SU-DHL-6 (cell line): Measurements from ENCODE around the gene ACTC1.

Source experiments
- H2AFZ ChIP-seq: fragments of 200-600 bp; sonication (generic); 2 replicates; pipeline ENCODE4 v1.6.1; 2014; ENCODE audit warnings: low read depth, mild to moderate bottlenecking, moderate library complexity, mixed read lengths, antibody characterized with exemption, low read length; ENCODE audit not compliant: severe bottlenecking
- H3F3A ChIP-seq: fragments of 200-600 bp; shearing (Covaris generic); 2 replicates; pipeline ENCODE4 v1.6.0; 2016; ENCODE audit warnings: antibody characterized with exemption, mild to moderate bottlenecking; ENCODE audit not compliant: insufficient read depth
- H3K27ac ChIP-seq: fragments of 200-600 bp; sonication (generic); 2 replicates; pipeline ENCODE4 v1.5.1; 2016; ENCODE audit warnings: low read depth, mild to moderate bottlenecking, low read length, moderate library complexity, mixed read lengths
- H3K27me3 ChIP-seq: fragments of 200-600 bp; sonication (generic), shearing (Covaris generic); 2 replicates; pipeline ENCODE4 v1.6.0; 2014; ENCODE audit warnings: mild to moderate bottlenecking, low read length
- H3K36me3 ChIP-seq: fragments of 200-600 bp; sonication (generic); 2 replicates; pipeline ENCODE4 v1.6.1; 2014; ENCODE audit warnings: mild to moderate bottlenecking, low read length, mixed read lengths
- H3K4me2 ChIP-seq: fragments of 300-600, 200-600 bp; shearing (Covaris generic), sonication (generic); 2 replicates; pipeline ENCODE4 v1.6.0; 2014; ENCODE audit warnings: low read length, low read depth, mild to moderate bottlenecking; ENCODE audit not compliant: poor library complexity, severe bottlenecking
- H3K4me3 ChIP-seq: fragments of 200-600 bp; sonication (generic); 2 replicates; pipeline ENCODE4 v1.5.1; 2014; ENCODE audit warnings: antibody characterized with exemption, low read length, mild to moderate bottlenecking, mixed read lengths; ENCODE audit not compliant: insufficient read depth, poor library complexity, severe bottlenecking
- H3K79me2 ChIP-seq: fragments of 200-600 bp; sonication (generic); 2 replicates; pipeline ENCODE4 v1.6.1; 2014; ENCODE audit warnings: mild to moderate bottlenecking, low read length, moderate library complexity; ENCODE audit not compliant: insufficient read depth
- H3K9ac ChIP-seq: fragments of 200-600 bp; sonication (generic); 2 replicates; pipeline ENCODE4 v1.7.0; 2014; ENCODE audit warnings: mild to moderate bottlenecking, low read length
- H3K9me2 ChIP-seq: fragments of 200-600 bp; sonication (generic); replicated peaks from 2 replicates; pipeline ENCODE4 v1.6.1; 2014; ENCODE audit warnings: low read length; ENCODE audit not compliant: insufficient read depth
- H3K9me3 ChIP-seq: fragments of 200-600 bp; sonication (generic); 2 replicates; pipeline ENCODE4 v1.6.1; 2014; ENCODE audit warnings: low read length, mixed read lengths; ENCODE audit not compliant: insufficient read depth
- H4K20me1 ChIP-seq: fragments of 200-600 bp; sonication (generic); 2 replicates; pipeline ENCODE4 v1.6.1; 2014; ENCODE audit warnings: low read depth, mild to moderate bottlenecking, antibody characterized with exemption, low read length, moderate library complexity, mixed read lengths
- EZH2phosphoT487 ChIP-seq: fragments of 200-600 bp; sonication (generic), shearing (Covaris generic); conservative IDR thresholded peaks from 2 replicates; pipeline ENCODE4 v1.6.1; 2018; ENCODE audit warnings: mild to moderate bottlenecking, antibody characterized with exemption, low read length, moderate library complexity, mixed read lengths
- TF ChIP-seq, protein P1 (sequence below): fragments of 200-600 bp; sonication (generic); IDR thresholded peaks from one replicate; pipeline ENCODE4 v1.5.1; 2017; ENCODE audit warnings: antibody characterized with exemption, mild to moderate bottlenecking, low read length, moderate library complexity; ENCODE audit not compliant: insufficient read depth, poor library complexity, severe bottlenecking

The ACTC1 gene

GRCh38 chr15:34773917-34774316, 21.4 kb downstream of the ACTC1 start:
- Histone ChIP-seq H3K27ac (no peak overlapping the region), H3K36me3 (no peaks in the 10 kb centered on the region), H3K9me2 (no peaks in the 10 kb centered on the region), H3K27me3 (no peaks in the 10 kb centered on the region), H3K4me2 (no peak overlapping the region), H3K79me2 (no peaks in the 10 kb centered on the region), H3K9me3 (no peaks in the 10 kb centered on the region), H3K9ac (no peak overlapping the region), H4K20me1 (no peaks in the 10 kb centered on the region), H3K4me3 (no peak overlapping the region), H2AFZ (no peak overlapping the region), H3F3A (no peaks in the 10 kb centered on the region)
- TF ChIP-seq, protein P1, sequence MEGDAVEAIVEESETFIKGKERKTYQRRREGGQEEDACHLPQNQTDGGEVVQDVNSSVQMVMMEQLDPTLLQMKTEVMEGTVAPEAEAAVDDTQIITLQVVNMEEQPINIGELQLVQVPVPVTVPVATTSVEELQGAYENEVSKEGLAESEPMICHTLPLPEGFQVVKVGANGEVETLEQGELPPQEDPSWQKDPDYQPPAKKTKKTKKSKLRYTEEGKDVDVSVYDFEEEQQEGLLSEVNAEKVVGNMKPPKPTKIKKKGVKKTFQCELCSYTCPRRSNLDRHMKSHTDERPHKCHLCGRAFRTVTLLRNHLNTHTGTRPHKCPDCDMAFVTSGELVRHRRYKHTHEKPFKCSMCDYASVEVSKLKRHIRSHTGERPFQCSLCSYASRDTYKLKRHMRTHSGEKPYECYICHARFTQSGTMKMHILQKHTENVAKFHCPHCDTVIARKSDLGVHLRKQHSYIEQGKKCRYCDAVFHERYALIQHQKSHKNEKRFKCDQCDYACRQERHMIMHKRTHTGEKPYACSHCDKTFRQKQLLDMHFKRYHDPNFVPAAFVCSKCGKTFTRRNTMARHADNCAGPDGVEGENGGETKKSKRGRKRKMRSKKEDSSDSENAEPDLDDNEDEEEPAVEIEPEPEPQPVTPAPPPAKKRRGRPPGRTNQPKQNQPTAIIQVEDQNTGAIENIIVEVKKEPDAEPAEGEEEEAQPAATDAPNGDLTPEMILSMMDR, result no peak

- no peak for TF ChIP-seq EZH2phosphoT487
- TF ChIP-seq, protein P1, result no peak
- Histone ChIP-seq H2AFZ (no peak overlapping the region), H3K4me3 (no peak overlapping the region), H3F3A (no peaks in the 10 kb centered on the region), H3K27me3 (no peaks in the 10 kb centered on the region), H3K9ac (no peak overlapping the region), H4K20me1 (no peaks in the 10 kb centered on the region), H3K9me3 (no peaks in the 10 kb centered on the region), H3K36me3 (no peaks in the 10 kb centered on the region), H3K79me2 (no peaks in the 10 kb centered on the region), H3K27ac (no peak overlapping the region), H3K4me2 (no peak overlapping the region), H3K9me2 (no peaks in the 10 kb centered on the region)
Measured at GRCh38 chr15:34773013-34773412, 22.3 kb downstream of the ACTC1 start.

DNA sequence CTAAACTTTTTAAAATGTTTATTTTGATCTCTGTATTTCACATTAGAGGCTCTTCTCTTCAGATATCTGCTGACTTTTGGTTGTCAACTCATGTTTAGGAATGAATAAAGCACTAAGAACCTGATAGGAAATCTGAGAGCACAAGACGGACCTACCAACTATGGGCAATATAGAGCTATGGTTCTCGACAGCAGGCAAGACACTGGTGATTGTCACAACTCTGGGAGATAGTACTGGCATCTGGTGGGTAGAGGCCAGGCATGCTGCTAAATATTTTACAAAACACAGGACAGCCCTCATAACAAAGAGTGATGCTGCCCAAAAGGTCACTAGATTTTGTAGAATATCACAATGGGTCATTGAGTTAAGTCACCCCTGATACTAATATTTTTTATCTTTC, 23.0 kb downstream of the ACTC1 start:
- H3F3A ChIP-seq, result no peaks in the 10 kb centered on the region
- H3K9me3 ChIP-seq, result no peaks in the 10 kb centered on the region
- no peaks in the 10 kb centered on the region for H3K79me2 ChIP-seq
- no peak overlapping the region for H3K9ac ChIP-seq
- H3K9me2 ChIP-seq, result no peaks in the 10 kb centered on the region
- H2AFZ ChIP-seq, result no peak overlapping the region
- no peaks in the 10 kb centered on the region for H4K20me1 ChIP-seq
- H3K27me3 ChIP-seq, result no peaks in the 10 kb centered on the region
- no peak for TF ChIP-seq EZH2phosphoT487
- TF ChIP-seq, protein P1, result no peak
- no peak overlapping the region for H3K4me3 ChIP-seq
- H3K36me3 ChIP-seq, result no peaks in the 10 kb centered on the region
- no peak overlapping the region for H3K27ac ChIP-seq
- no peak overlapping the region for H3K4me2 ChIP-seq

- H3K27me3 ChIP-seq, result no peaks in the 10 kb centered on the region
Measured at GRCh38 chr15:34769711-34770110, 25.6 kb downstream of the ACTC1 start.

More at GRCh38 chr15:34769711-34770110, 25.6 kb downstream of the ACTC1 start:
- H3K9me2 ChIP-seq, result no peaks in the 10 kb centered on the region
- no peaks in the 10 kb centered on the region for H4K20me1 ChIP-seq
- no peaks in the 10 kb centered on the region for H3F3A ChIP-seq
- TF ChIP-seq, protein P1, result no peak
- no peak for TF ChIP-seq EZH2phosphoT487
- H3K9ac ChIP-seq, result no peak overlapping the region
- H2AFZ ChIP-seq, result no peak overlapping the region
- H3K79me2 ChIP-seq, result no peaks in the 10 kb centered on the region
- no peaks in the 10 kb centered on the region for H3K9me3 ChIP-seq
- no peak overlapping the region for H3K4me3 ChIP-seq
- no peak overlapping the region for H3K4me2 ChIP-seq
- no peak overlapping the region for H3K27ac ChIP-seq
- no peaks in the 10 kb centered on the region for H3K36me3 ChIP-seq
